Mucosa of rectum (tissue), 2 donors: ENCODE measurements around the gene KIF1B.
"Not testable (repeated sequence)": the region's sequence is repeated elsewhere in the genome, so short reads cannot be mapped to it uniquely, and the experiment has no call there.

Experiments used
- H3K27ac ChIP-seq, 2 donors: one replicate each; pipeline ENCODE4 v1.7.0; 2013; ENCODE audit warnings: inconsistent platforms in 2 of 2, low read depth in 2 of 2, low read length in 2 of 2
- H3K27me3 ChIP-seq, 2 donors: one replicate each; pipeline ENCODE4 v1.7.0; 2013; ENCODE audit warnings: low read length in 2 of 2; ENCODE audit not compliant: control insufficient read depth in 2 of 2, insufficient read depth in 2 of 2
- H3K36me3 ChIP-seq, 2 donors: one replicate each; pipeline ENCODE4 v1.7.0; 2013; ENCODE audit warnings: low read length in 2 of 2; ENCODE audit not compliant: control insufficient read depth in 2 of 2, insufficient read depth in 2 of 2
- H3K4me1 ChIP-seq, 2 donors: one replicate each; pipeline ENCODE4 v1.7.0; 2013; ENCODE audit warnings: low read length in 2 of 2, mild to moderate bottlenecking in 1 of 2; ENCODE audit not compliant: control insufficient read depth in 2 of 2, insufficient read depth in 2 of 2
- H3K4me3 ChIP-seq, 2 donors: one replicate each; pipeline ENCODE4 v1.7.0; 2013; ENCODE audit warnings: low read length in 2 of 2
- H3K9ac ChIP-seq, 2 donors: one replicate each; pipeline ENCODE4 v1.7.0; 2013; ENCODE audit warnings: low read length in 2 of 2, low read depth in 1 of 2, mild to moderate bottlenecking in 1 of 2
- H3K9me3 ChIP-seq, 2 donors: one replicate each; pipeline ENCODE4 v1.7.0; 2013; ENCODE audit warnings: low read length in 2 of 2; ENCODE audit not compliant: control insufficient read depth in 2 of 2
- donor health status: healthy.
- donor health status: Normal muscosa, but diverticular disease.

Gene KIF1B

GRCh38 chr1:10253149-10253548 lies 42.8 kb downstream of the KIF1B start:
- H3K4me1 ChIP-seq: peaks cover 5 to 11% of the 10 kb centered on the region in 2 donors
- no peak overlapping the region for H3K4me3 ChIP-seq
- H3K36me3 ChIP-seq: peaks cover 0 to 2% of the 10 kb centered on the region in 2 donors
- H3K27ac ChIP-seq: peak overlapping the region; percentile 38 to 44
- no peaks in the 10 kb centered on the region for H3K27me3 ChIP-seq
- no peak overlapping the region for H3K9ac ChIP-seq
- no peaks in the 10 kb centered on the region for H3K9me3 ChIP-seq

GRCh38 chr1:10253755-10254154 lies 43.4 kb downstream of the KIF1B start:
- no peaks in the 10 kb centered on the region for H3K9me3 ChIP-seq
- no peaks in the 10 kb centered on the region for H3K27me3 ChIP-seq
- H3K27ac ChIP-seq: peak overlapping the region; percentile 13 to 58
- H3K4me3 ChIP-seq: no peak overlapping the region
- H3K4me1 ChIP-seq: peaks cover 3 to 11% of the 10 kb centered on the region in 2 donors
- no peak overlapping the region for H3K9ac ChIP-seq
- peaks cover 0 to 2% of the 10 kb centered on the region in 2 donors for H3K36me3 ChIP-seq

GRCh38 chr1:10257851-10258250 lies 47.5 kb downstream of the KIF1B start:
- peak overlapping the region in 1 of 2 donors; percentile 26 for H3K9ac ChIP-seq
- peaks cover 9 to 14% of the 10 kb centered on the region in 2 donors for H3K36me3 ChIP-seq
- no peaks in the 10 kb centered on the region for H3K9me3 ChIP-seq
- peaks cover 3% of the 10 kb centered on the region in 2 donors for H3K4me1 ChIP-seq
- H3K27ac ChIP-seq: peak overlapping the region in 1 of 2 donors; percentile 23
- H3K4me3 ChIP-seq: no peak overlapping the region
- no peaks in the 10 kb centered on the region for H3K27me3 ChIP-seq

GRCh38 chr1:10259547-10259946 lies 49.2 kb downstream of the KIF1B start:
- H3K4me3 ChIP-seq, H3K27me3 ChIP-seq, H3K9ac ChIP-seq, H3K27ac ChIP-seq, H3K9me3 ChIP-seq: not testable (repeated sequence)
- Histone ChIP-seq H3K36me3 (peaks cover 14 to 17% of the 10 kb centered on the region in 2 donors), H3K4me1 (peaks cover 3 to 12% of the 10 kb centered on the region in 2 donors)

GRCh38 chr1:10263450-10264082 lies 53.2 kb downstream of the KIF1B start:
- H3K27me3 ChIP-seq: no peaks in the 10 kb centered on the region
- H3K27ac ChIP-seq: peak overlapping the region in 1 of 2 donors; percentile 29
- no peak overlapping the region for H3K4me3 ChIP-seq
- no peak overlapping the region for H3K9ac ChIP-seq
- H3K4me1 ChIP-seq: peaks cover 0 to 9% of the 10 kb centered on the region in 2 donors
- H3K9me3 ChIP-seq: no peaks in the 10 kb centered on the region
- H3K36me3 ChIP-seq: peaks cover 11 to 26% of the 10 kb centered on the region in 2 donors

- peaks cover 11 to 24% of the 10 kb centered on the region in 2 donors for H3K36me3 ChIP-seq
Measured at GRCh38 chr1:10265027-10265426, 54.7 kb downstream of the KIF1B start.

GRCh38 chr1:10265900-10266299 lies 55.5 kb downstream of the KIF1B start:
- Histone ChIP-seq H3K27me3 (no peaks in the 10 kb centered on the region), H3K27ac (no peak overlapping the region), H3K4me1 (peaks cover 0 to 9% of the 10 kb centered on the region in 2 donors), H3K36me3 (peaks cover 9 to 24% of the 10 kb centered on the region in 2 donors), H3K9ac (no peak overlapping the region), H3K9me3 (no peaks in the 10 kb centered on the region), H3K4me3 (no peak overlapping the region)

More at GRCh38 chr1:10265027-10265426, 54.7 kb downstream of the KIF1B start:
- Histone ChIP-seq H3K27me3 (no peaks in the 10 kb centered on the region), H3K27ac (no peak overlapping the region), H3K9ac (no peak overlapping the region), H3K4me3 (no peak overlapping the region), H3K4me1 (peaks cover 0 to 9% of the 10 kb centered on the region in 2 donors), H3K9me3 (no peaks in the 10 kb centered on the region)

- peaks cover under 1 to 16% of the 10 kb centered on the region in 2 donors for H3K36me3 ChIP-seq
Measured at GRCh38 chr1:10267319-10267718, 56.9 kb downstream of the KIF1B start.

GRCh38 chr1:10267921-10268320 lies 57.6 kb downstream of the KIF1B start:
- Histone ChIP-seq H3K36me3 (peaks cover 0 to 16% of the 10 kb centered on the region in 2 donors), H3K9ac (no peak overlapping the region), H3K27ac (no peak overlapping the region), H3K9me3 (no peaks in the 10 kb centered on the region), H3K4me1 (peaks cover 3 to 9% of the 10 kb centered on the region in 2 donors), H3K4me3 (no peak overlapping the region), H3K27me3 (no peaks in the 10 kb centered on the region)

More at GRCh38 chr1:10267319-10267718, 56.9 kb downstream of the KIF1B start:
- no peaks in the 10 kb centered on the region for H3K9me3 ChIP-seq
- H3K27me3 ChIP-seq: no peaks in the 10 kb centered on the region
- no peak overlapping the region for H3K27ac ChIP-seq
- no peak overlapping the region for H3K9ac ChIP-seq
- no peak overlapping the region for H3K4me3 ChIP-seq
- peaks cover 3 to 9% of the 10 kb centered on the region in 2 donors for H3K4me1 ChIP-seq

GRCh38 chr1:10271090-10271489 lies 60.7 kb downstream of the KIF1B start:
- no peaks in the 10 kb centered on the region for H3K9me3 ChIP-seq
- H3K36me3 ChIP-seq: peaks cover 1 to 9% of the 10 kb centered on the region in 2 donors
- H3K4me3 ChIP-seq: no peak overlapping the region
- no peaks in the 10 kb centered on the region for H3K27me3 ChIP-seq
- H3K27ac ChIP-seq: no peak overlapping the region
- peaks cover 0 to 3% of the 10 kb centered on the region in 2 donors for H3K4me1 ChIP-seq
- no peak overlapping the region for H3K9ac ChIP-seq
